Suprapubic skin (tissue), 4 donors: ENCODE measurements around the gene CADPS. TPM values are rescaled to one million over a fixed set of nuclear protein-coding genes. Genes with fewer than 3 reads are reported as not detected.

Experiments
- DNase-seq, 2 donors: peaks; one replicate each; pipeline ENCODE4 v3.0.0-alpha.2; 2019; ENCODE audit warnings: low spot score in 2 of 2
- H3K27ac ChIP-seq: fragments of 200-600 bp; sonication (generic); one replicate; pipeline ENCODE4 v1.5.1; 2019
- H3K27me3 ChIP-seq: fragments of 200-600 bp; sonication (generic); one replicate; pipeline ENCODE4 v1.5.1; 2019
- H3K36me3 ChIP-seq: fragments of 200-600 bp; sonication (generic); one replicate; pipeline ENCODE4 v1.5.1; 2019
- H3K4me1 ChIP-seq: fragments of 200-600 bp; sonication (generic); one replicate; pipeline ENCODE4 v1.5.1; 2019
- H3K4me3 ChIP-seq: fragments of 200-600 bp; sonication (generic); one replicate; pipeline ENCODE4 v1.5.1; 2019; ENCODE audit warnings: mild to moderate bottlenecking
- H3K9me3 ChIP-seq: fragments of 200-600 bp; sonication (generic); one replicate; pipeline ENCODE4 v1.5.1; 2019
- EP300 ChIP-seq: sonication (generic); formaldehyde crosslinking; IDR thresholded peaks from one replicate; pipeline ENCODE4 v1.6.1; 2017; ENCODE audit warnings: antibody characterized with exemption
- POLR2A ChIP-seq, 2 donors: fragments of 450-650 bp; IDR thresholded peaks; one replicate each; pipeline ENCODE4 v1.6.1; 2017; ENCODE audit warnings: antibody characterized with exemption in 2 of 2, mild to moderate bottlenecking in 2 of 2, moderate library complexity in 2 of 2
- POLR2AphosphoS5 ChIP-seq, 3 donors: sonication (generic); formaldehyde crosslinking; IDR thresholded peaks; one replicate each; pipeline ENCODE4 v1.6.1; 2017; ENCODE audit warnings: antibody characterized with exemption in 3 of 3
- WGBS: methylation state at CpG from one replicate; pipeline ENCODE4 v1.1.5; 2018; 5-methylcytosine and 5-hydroxymethylcytosine counted together
- total RNA-seq, 4 donors: library from RNA; depleted of rRNA; stranded (reverse); fragments of >200 nt; gene quantifications; one replicate each; pipeline ENCODE4 v1.1.0, GENCODE V29; 2016
- TF ChIP-seq, protein P1 (sequence below), 2 donors: fragments of 200-600 bp in 1 of 2; fragments of 450-650 bp in 1 of 2; sonication (generic) in 1 of 2; IDR thresholded peaks; one replicate each; pipeline ENCODE4 v1.5.1; 2016 to 2019; ENCODE audit warnings: antibody characterized with exemption in 2 of 2, mild to moderate bottlenecking in 1 of 2, moderate library complexity in 1 of 2

The CADPS gene
- total RNA-seq, 4 donors from 2014 or later = 0.57 to 3.8 (median 3.0) TPM

DNA sequence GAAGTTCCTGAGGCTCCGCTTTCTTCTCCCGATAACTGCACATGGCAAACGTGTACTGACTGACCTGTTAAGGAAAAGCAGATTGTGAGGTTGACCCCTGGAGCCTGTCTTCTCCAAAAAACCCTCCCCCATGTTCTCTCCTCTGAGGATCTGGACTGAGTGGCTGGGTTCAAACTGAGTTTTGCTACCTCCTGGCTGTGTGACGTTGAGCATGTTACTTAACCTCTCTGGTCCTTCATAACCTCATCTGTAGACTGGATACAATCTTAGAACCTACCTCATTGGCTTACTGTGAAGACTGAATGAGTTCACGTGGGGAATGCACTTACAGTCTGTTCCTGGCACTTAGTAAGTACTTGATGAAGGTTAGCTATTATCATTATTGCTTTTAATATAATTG lies 317.8 kb downstream of the CADPS start:
- H3K9me3 ChIP-seq = no peaks in the 10 kb centered on the region
- H3K27me3 ChIP-seq = no peaks in the 10 kb centered on the region
- no peak overlapping the region for H3K27ac ChIP-seq
- no peaks in the 10 kb centered on the region for H3K4me1 ChIP-seq
- H3K4me3 ChIP-seq = no peak overlapping the region
- WGBS = 75% methylated on average over 5 of the region's 5 CpGs
- H3K36me3 ChIP-seq = no peaks in the 10 kb centered on the region
- no peak for TF ChIP-seq POLR2AphosphoS5 (IDR thresholded peaks at IDR 0.05)
- TF ChIP-seq POLR2A (IDR thresholded peaks at IDR 0.05) = no peak
- no peak for TF ChIP-seq EP300
- TF ChIP-seq, protein P1, sequence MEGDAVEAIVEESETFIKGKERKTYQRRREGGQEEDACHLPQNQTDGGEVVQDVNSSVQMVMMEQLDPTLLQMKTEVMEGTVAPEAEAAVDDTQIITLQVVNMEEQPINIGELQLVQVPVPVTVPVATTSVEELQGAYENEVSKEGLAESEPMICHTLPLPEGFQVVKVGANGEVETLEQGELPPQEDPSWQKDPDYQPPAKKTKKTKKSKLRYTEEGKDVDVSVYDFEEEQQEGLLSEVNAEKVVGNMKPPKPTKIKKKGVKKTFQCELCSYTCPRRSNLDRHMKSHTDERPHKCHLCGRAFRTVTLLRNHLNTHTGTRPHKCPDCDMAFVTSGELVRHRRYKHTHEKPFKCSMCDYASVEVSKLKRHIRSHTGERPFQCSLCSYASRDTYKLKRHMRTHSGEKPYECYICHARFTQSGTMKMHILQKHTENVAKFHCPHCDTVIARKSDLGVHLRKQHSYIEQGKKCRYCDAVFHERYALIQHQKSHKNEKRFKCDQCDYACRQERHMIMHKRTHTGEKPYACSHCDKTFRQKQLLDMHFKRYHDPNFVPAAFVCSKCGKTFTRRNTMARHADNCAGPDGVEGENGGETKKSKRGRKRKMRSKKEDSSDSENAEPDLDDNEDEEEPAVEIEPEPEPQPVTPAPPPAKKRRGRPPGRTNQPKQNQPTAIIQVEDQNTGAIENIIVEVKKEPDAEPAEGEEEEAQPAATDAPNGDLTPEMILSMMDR (IDR thresholded peaks at IDR 0.05) = no peak
- DNase-seq = no peak

DNA sequence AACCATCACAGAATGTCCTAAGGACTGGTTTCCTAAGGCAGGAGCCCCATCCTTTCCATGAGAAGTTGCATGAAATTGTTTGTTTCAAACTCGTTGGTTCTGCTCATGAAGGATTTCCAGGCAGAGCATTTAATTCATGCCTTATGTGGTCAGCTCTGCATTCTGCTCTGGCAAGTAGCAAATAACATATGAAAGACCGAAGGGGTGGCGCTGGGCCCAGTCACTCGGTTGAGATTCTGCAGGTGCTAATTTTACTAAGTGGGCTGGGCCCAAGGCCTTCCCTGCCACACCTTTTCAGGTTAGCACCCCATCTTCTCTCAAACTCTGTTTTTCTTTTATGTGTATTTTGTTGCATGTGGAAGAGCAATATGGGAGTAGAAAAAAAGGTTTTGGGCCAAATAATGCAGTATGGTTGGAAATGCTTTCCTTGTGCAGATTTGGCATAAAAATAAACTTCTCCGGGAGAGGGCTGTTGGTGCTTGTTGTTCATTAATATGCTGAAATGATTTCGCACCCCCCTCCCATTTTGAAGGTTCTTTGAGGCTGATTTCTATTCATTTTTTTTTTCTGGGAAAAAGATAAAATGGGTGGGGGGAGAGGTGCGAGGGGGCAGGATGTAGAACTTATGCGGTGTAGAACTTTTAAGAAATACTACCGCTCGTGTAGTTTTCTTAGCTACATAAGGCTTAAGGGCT lies 318.9 kb downstream of the CADPS start:
- no peaks in the 10 kb centered on the region for H3K4me1 ChIP-seq
- TF ChIP-seq POLR2AphosphoS5 (IDR thresholded peaks at IDR 0.05) = no peak
- TF ChIP-seq POLR2A (IDR thresholded peaks at IDR 0.05) = no peak
- no peak for TF ChIP-seq EP300
- TF ChIP-seq, protein P1 (IDR thresholded peaks at IDR 0.05) = no peak
- no peak for DNase-seq
- H3K27ac ChIP-seq = no peak overlapping the region
- no peaks in the 10 kb centered on the region for H3K27me3 ChIP-seq
- no peaks in the 10 kb centered on the region for H3K9me3 ChIP-seq
- no peak overlapping the region for H3K4me3 ChIP-seq
- WGBS = 60% methylated on average over 10 of the region's 10 CpGs
- H3K36me3 ChIP-seq = no peaks in the 10 kb centered on the region

DNA sequence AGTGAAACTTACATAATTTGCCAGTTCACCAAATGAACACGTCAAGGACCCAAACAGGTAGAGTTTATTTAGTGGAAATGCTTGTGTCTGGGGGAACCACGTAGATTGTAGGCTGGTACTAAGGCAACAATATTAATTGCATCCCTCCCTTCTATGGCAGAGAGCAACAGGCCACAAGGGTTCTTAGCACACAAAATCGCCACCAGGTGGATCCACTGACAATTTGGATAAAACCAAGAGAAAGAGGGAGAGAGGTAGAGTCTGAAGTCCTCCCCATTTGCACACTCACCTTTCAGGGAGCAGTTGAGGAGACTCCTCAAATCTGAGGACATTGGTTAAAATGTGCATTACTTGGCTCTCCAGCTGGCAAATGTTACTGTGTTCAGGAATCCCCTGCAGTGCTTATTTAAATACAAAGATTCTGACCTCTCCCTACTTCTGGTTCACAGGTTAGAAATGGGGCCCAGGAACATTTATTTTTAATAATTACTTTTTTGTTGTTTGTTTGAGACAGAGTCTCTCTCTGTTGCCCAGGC lies 320.9 kb downstream of the CADPS start:
- Histone ChIP-seq H3K36me3 (no peaks in the 10 kb centered on the region), H3K27me3 (no peaks in the 10 kb centered on the region), H3K4me1 (no peaks in the 10 kb centered on the region), H3K9me3 (no peaks in the 10 kb centered on the region), H3K27ac (no peak overlapping the region), H3K4me3 (no peak overlapping the region)
- 61% methylated on average over 3 of the region's 3 CpGs for WGBS
- no peak for DNase-seq
- TF ChIP-seq EP300 = no peak
- no peak for TF ChIP-seq POLR2A (IDR thresholded peaks at IDR 0.05)
- no peak for TF ChIP-seq POLR2AphosphoS5 (IDR thresholded peaks at IDR 0.05)
- TF ChIP-seq, protein P1 (IDR thresholded peaks at IDR 0.05) = no peak

DNA sequence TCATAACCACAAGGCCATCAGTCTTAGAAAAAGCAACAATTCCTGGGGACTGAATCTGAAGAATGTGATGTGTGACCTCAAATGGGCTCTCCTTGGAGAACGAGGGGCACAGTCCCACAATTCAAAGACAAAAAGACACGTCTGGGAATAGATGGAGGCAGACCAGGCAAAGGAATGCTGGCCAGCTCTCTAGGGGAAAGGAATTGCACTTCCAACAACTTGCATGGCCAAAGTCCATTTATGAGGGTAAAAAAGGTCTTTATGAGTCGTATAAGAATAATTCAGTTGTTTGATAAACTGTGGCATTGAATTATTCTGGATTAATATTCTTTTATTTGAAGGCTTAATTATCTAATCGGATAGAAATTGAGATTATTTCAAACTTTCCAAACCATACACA lies 321.4 kb downstream of the CADPS start:
- Histone ChIP-seq H3K4me1 (no peaks in the 10 kb centered on the region), H3K27me3 (no peaks in the 10 kb centered on the region), H3K27ac (no peak overlapping the region), H3K9me3 (no peaks in the 10 kb centered on the region), H3K36me3 (no peaks in the 10 kb centered on the region), H3K4me3 (no peak overlapping the region)
- 71% methylated on average over 4 of the region's 4 CpGs for WGBS
- TF ChIP-seq POLR2A (IDR thresholded peaks at IDR 0.05) = no peak
- TF ChIP-seq, protein P1 (IDR thresholded peaks at IDR 0.05) = no peak
- no peak for TF ChIP-seq POLR2AphosphoS5 (IDR thresholded peaks at IDR 0.05)
- DNase-seq = no peak

DNA sequence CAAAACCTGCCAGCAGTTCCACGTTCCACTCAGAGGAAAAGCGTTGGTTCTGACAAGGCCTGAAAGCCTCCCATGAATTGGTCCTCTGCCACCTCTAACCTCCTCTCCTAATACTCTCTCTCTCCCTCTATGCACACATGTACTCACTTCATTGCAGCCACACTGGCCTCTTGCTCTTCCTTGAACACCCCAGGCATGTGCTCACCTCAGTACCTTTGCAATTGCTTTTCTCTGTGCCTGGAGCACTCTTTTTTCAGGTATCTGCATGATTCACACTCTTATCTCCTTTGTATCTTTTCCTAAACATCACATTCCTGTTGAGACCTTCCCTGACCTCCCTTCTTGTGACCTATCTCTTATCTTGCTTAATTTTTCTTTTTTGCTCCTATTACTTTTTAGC lies 323.7 kb downstream of the CADPS start:
- no peak for DNase-seq
- no peak overlapping the region for H3K4me3 ChIP-seq
- H3K4me1 ChIP-seq = no peaks in the 10 kb centered on the region
- H3K27ac ChIP-seq = no peak overlapping the region
- TF ChIP-seq EP300 (no peak), POLR2A (IDR thresholded peaks at IDR 0.05) (no peak), POLR2AphosphoS5 (IDR thresholded peaks at IDR 0.05) (no peak)
- TF ChIP-seq, protein P1 (IDR thresholded peaks at IDR 0.05) = no peak
- 95% methylated on average over 2 of the region's 2 CpGs for WGBS
- no peaks in the 10 kb centered on the region for H3K27me3 ChIP-seq
- no peaks in the 10 kb centered on the region for H3K9me3 ChIP-seq
- no peaks in the 10 kb centered on the region for H3K36me3 ChIP-seq
